HEK293 (cell line): ENCODE data around the gene NKAP.

Experiments used
- CTCF ChIP-seq: fragments of 450-650 bp; formaldehyde crosslinking; IDR thresholded peaks from 2 replicates; pipeline ENCODE4 v1.5.1; 2016; ENCODE audit warnings: missing biosample characterization, missing genetic modification characterization
- REST ChIP-seq: fragments of 450-650 bp; formaldehyde crosslinking; IDR thresholded peaks from 2 replicates; pipeline ENCODE4 v1.5.1; 2016; ENCODE audit warnings: missing biosample characterization, missing genetic modification characterization
- TCF7L2 ChIP-seq: IDR thresholded peaks from 2 replicates; pipeline ENCODE4 v1.6.1; 2011; ENCODE audit warnings: low read depth, mild to moderate bottlenecking, inconsistent platforms, low read length, moderate library complexity, borderline replicate concordance
- ZNF146 ChIP-seq: fragments of 450-650 bp; formaldehyde crosslinking; IDR thresholded peaks from 2 replicates; pipeline ENCODE4 v1.5.1; 2016; ENCODE audit warnings: missing biosample characterization, missing genetic modification characterization
- ZNF274 ChIP-seq, 2 experiments: fragments of 200-500 bp in 1 of 2; fragments of 450-650 bp in 1 of 2; sonication (Bioruptor generic) in 1 of 2; formaldehyde crosslinking in 1 of 2; IDR thresholded peaks; 2 replicates each; pipeline versions ENCODE4 v1.5.1 to v1.6.1; 2014 to 2016; ENCODE audit warnings: borderline replicate concordance in 1 of 2, inconsistent platforms in 1 of 2, low read length in 1 of 2, missing biosample characterization in 1 of 2, missing genetic modification characterization in 1 of 2
- ZNF830 ChIP-seq: fragments of 450-650 bp; IDR thresholded peaks from 2 replicates; pipeline ENCODE4 v1.5.0; 2018; ENCODE audit warnings: missing biosample characterization, missing genetic modification characterization, low read depth, mild to moderate bottlenecking, moderate library complexity
- ZSCAN16 ChIP-seq: fragments of 450-650 bp; formaldehyde crosslinking; IDR thresholded peaks from 2 replicates; pipeline ENCODE4 v1.5.1; 2016; ENCODE audit warnings: missing biosample characterization, missing genetic modification characterization
- TF ChIP-seq, protein P1 (sequence below): fragments of 450-650 bp; formaldehyde crosslinking; IDR thresholded peaks from 2 replicates; pipeline ENCODE4 v1.5.1; 2017; ENCODE audit warnings: missing biosample characterization, mild to moderate bottlenecking, missing genetic modification characterization, moderate library complexity

GRCh38 chrX:119990556-119991004 lies 47.0 kb upstream of the NKAP start:
- TF ChIP-seq CTCF (0 out of 2 replicates have a peak, but pooled peaks have one; percentile 38), ZNF146 (tag by site-specific recombination) (no peak), TCF7L2 (no peak), REST (tag by site-specific recombination) (no peak), ZNF830 (tag by site-specific recombination) (no peak), ZSCAN16 (tag by site-specific recombination) (0 out of 2 replicates have a peak, but pooled peaks have one; percentile 34), ZNF274 (IDR thresholded peaks at IDR 0.05; ENCODE audit: low read length) (no peak), ZNF274 (tag by site-specific recombination; IDR thresholded peaks at IDR 0.05; ENCODE audit: borderline replicate concordance) (no peak)
- TF ChIP-seq, protein P1, sequence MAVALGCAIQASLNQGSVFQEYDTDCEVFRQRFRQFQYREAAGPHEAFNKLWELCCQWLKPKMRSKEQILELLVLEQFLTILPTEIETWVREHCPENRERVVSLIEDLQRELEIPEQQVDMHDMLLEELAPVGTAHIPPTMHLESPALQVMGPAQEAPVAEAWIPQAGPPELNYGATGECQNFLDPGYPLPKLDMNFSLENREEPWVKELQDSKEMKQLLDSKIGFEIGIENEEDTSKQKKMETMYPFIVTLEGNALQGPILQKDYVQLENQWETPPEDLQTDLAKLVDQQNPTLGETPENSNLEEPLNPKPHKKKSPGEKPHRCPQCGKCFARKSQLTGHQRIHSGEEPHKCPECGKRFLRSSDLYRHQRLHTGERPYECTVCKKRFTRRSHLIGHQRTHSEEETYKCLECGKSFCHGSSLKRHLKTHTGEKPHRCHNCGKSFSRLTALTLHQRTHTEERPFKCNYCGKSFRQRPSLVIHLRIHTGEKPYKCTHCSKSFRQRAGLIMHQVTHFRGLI (tag by site-specific recombination): no peak
